Stimulated activated CD8-positive, alpha-beta memory T cell treated with anti-CD3 and anti-CD28 coated beads, Interleukin-15, amount 100 ng/mL, for 1 hour (primary cell): ENCODE data around the gene CORO6.
A peak's percentile ranks its signal among the peaks of the same experiment; 100 is the strongest.

Experiments
- DNase-seq: peaks from one replicate; pipeline ENCODE4 v3.0.0-alpha.2; 2020; ENCODE audit warnings: low read depth

CORO6 gene

DNA sequence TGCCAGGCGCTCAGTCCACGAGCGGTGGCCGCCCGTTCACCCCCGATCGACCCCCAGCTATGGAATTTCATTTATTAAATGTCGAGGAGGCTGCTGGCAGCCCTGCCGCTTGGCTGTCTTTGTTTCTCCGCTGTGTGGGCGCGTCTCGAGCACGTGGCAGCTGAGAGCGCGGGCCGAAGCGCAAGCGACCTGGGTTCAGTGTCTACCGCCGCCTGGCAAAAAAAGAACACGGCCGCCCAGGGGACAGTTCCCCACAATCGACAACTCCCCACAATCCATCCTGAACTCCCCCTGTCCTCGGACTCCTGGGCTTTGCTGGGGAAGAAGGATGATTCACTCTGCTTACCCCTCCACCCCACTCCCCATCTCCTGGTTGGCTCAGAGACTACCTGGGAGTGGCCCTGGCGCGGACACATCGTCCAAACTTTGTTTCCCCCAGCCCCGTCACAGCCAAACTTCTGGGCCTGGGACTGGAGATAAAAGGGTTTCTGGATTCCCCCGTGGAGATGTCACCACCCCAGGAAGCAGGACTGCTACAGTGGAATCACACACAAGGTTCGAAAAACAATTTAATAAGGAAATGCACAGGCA lies 31.5 kb downstream of the CORO6 start:
- DNase-seq: no peak

DNA sequence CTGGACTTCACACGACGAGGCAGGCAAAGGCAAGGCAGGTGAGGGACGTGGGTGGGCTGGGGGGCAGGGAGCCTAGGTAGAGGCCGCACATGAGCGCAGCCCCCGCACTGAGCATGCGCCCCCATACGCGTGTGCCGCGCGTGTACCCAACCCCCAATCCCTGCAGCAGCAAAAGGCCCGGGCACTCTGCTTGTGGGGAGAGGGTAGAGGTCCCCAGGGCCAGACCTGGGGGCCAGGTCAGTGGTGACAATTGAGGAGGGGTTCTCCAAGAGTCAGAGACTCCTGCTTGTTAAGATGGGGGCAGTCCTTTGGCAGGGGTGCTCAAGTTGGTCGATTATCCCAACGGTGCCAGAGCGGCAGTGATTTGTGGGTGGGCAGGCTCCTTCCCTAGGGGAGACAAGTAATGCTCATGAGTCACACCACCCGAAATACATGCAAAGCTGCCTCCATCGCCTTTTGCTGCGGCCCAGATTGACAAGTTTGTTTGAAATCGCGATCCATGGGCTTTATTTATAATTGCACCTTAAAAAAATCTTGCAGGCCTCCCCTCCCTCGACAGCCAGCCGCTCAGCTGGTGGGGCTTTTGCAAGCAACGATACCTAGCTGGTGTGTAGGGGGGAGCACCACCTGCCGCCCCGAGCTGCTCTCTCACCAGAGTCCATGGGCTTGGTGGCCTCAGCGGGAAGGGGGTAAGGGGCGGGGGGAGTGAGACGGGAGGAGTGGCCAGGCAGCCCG lies 32.1 kb downstream of the CORO6 start:
- no peak for DNase-seq

GRCh38 chr17:29589524-29590410 lies 32.9 kb downstream of the CORO6 start, which contains the start of gene GIT1:
GIT1 (minus strand) TSS chr17:29589648; CDS start chr17:29589378, 270 bp downstream.
- peak; percentile 58 for DNase-seq

DNA sequence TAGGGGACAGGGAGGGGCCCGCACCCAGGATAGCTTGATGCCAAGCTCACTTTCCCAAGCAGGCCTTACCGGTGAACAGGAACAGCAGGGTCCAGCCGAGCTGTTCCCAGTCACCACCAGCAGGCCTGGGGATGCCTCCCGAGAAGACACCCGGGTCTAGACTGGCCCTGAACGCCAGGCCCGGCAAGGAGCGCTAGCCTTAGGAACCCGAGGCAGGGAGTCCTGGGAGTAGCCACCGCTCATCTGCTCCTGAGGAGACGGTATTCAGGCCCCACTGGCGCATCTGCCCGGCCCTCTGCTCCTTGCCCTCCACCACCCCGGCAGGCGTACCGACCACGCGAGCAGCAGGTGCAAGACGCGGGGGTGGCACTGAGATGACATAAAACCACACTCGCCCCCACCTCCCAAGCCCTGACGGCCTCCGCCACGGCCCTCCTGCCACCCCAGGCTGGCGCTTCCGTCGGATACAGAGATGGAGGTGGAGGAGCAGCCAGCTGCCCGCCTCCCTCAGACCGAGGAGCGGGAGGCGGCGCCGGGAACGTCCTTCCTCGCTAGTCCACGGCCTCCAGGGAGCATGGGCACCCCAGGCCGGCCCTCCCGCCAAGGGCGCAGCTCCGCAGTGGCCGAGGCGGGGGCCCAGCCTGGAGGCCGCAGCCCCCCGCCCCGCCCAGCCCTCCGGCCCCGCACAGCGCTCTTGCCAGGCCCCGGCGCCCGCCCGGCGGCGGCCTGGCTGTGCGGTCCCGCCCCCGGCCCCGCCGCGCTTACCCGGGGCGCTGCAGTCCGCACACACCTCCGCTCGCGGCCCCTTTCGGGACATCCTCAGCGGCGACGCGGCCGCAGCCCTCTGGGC lies 33.9 kb downstream of the CORO6 start:
- DNase-seq: no peak

GRCh38 chr17:29588017-29588561 lies 34.6 kb downstream of the CORO6 start:
- DNase-seq: no peak

GRCh38 chr17:29587591-29587990 lies 35.1 kb downstream of the CORO6 start:
- no peak for DNase-seq

GRCh38 chr17:29586676-29587469 lies 35.8 kb downstream of the CORO6 start:
- DNase-seq: no peak

GRCh38 chr17:29585080-29585751 lies 37.5 kb downstream of the CORO6 start:
- DNase-seq: no peak

- DNase-seq: no peak
Measured at GRCh38 chr17:29584452-29585079, 38.1 kb downstream of the CORO6 start.

GRCh38 chr17:29583324-29584248 lies 39.1 kb downstream of the CORO6 start:
- no peak for DNase-seq

DNA sequence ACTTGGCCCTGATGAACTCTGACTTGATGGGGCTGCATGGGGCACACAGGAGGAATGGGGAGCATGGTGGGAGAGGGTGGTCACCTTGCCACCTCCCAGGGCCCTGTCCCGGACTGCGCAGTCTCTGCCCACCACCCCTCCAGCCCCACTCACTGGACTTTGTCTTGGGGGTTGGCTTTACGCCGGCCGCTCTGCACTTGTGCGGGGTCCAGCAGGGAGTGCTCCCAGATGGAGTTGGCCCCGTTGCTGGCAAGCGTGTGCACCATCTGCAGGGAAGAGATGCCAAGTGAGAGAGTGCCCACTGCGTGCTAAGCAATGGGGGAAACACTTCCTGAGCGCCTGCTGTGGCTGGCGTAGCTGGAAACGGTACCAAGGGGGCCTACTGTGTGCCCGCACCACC lies 39.9 kb downstream of the CORO6 start:
- no peak for DNase-seq

DNA sequence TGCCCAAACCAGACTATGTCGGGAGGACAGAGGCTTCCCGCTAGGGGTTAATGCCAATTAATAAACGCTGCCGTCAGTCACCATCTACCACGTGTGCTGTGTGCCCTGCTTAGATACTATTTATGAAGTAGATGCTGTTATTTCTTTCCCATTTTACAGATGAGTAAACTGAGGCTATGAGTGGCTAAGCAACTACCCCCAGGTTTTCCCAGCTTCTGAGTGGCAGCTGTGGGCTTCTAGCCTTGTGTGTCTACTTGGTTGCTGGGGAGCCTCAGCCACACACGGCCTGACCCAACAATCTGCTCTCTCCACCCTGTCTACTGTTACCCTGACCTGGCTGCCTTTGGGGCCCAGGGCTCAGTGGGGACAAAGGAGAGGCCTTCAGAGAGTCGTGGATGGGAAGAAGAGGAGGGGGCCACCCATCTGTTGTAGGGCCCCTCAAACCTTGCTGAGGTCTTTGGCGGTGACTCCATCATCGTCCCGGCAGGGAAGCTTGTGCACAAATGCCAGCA lies 40.4 kb downstream of the CORO6 start:
- DNase-seq: no peak

DNA sequence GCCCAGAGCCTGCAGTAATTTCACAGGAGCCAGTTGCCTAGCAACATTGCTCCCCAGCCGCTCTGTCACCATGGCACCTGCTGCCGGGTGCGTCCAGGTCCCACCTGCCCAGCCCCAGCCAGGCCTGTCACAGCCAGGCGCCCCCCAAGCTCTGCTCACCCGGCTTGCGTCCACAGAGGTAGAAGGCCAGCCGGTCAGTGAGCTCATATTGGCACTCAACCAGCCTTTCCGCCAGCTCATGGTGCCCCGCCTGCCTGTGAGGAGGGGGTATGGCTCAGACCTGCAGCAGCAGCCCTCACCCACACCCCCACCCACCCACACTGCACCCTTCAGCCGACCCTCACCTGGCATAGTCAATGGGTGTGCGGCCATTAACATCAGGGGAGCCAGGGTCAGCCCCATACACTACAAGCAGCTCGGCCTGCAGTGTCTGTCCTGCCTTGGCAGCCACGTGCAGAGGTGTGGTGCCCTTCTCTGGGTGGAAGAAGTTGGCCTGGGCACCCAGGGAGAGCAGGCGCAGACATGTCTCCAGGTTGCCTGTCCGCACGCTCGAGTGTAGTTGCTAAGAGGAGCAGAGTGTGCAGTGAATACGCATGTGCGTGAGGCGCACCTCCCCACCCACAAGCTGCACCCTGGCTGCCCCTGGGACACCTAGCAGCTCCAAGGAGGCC lies 41.0 kb downstream of the CORO6 start:
- DNase-seq: no peak

GRCh38 chr17:29579866-29580771 lies 42.6 kb downstream of the CORO6 start:
- DNase-seq: peak; percentile 85

DNA sequence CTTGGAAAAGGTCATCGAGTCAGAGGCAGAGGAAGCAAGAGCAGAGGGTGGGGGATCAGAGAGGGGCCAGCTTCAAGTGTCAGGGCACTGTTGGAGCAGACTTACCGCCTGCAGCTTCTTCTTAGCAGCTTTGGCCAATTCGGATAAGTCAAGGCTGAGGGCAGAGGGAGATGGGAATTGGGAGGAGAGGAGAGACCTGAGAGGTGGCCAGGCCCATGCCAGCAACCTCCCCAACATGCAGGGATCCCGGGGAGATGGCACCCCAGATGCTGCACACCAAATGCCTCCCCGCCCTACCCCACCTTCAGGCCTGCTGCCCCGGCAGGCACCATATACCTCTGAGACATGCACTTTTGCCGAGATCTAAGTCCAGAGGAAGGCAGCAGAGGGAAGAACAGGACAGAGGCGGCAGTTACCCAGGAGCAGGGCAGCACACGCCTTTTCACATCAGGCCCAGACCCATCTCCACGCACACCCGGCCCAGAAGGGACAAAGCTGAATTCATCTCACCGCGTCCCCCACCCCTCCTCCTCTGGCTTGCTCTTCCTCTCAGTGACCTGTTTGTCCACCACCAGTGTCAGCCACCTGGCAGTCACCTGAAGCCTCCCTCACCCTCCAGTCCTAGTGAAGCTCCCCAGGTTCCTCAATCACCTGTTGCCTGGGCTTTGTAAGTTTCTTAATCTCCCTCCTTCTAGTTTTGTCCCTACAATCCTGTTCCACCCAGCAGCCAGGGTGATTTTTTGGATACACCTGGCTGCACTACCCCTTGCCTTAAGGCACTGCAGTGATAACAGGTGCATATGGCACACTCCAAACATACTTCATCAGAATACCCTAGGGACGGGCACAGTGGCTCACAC lies 43.9 kb downstream of the CORO6 start:
- no peak for DNase-seq
